ENCODE data around the gene GCN1. TPM values are rescaled to one million over a fixed set of nuclear protein-coding genes. Genes with fewer than 3 reads are reported as not detected.

The GCN1 gene
- polyA plus RNA-seq, 3 donors: 5.0 to 22.1 (median 8.3) TPM

- peak overlapping the region; percentile 69 to 85 for H3K27ac ChIP-seq (ENCODE audit: low read depth in 1 of 2, low read length in 2 of 2)
- H3K27me3 ChIP-seq (ENCODE audit: control insufficient read depth in 2 of 2, insufficient read depth in 2 of 2, low read length in 2 of 2): no peaks in the 10 kb centered on the region
- H3K27me3 Mint-ChIP-seq (ENCODE audit: low read depth in 3 of 3): no peaks in the 10 kb centered on the region
- H3K4me2 ChIP-seq (replicated peaks; ENCODE audit: extremely low read depth, low read length, poor library complexity, severe bottlenecking): peak overlapping the region; percentile 89
- H4K20me1 ChIP-seq (ENCODE audit: insufficient read depth, low read length): peaks cover 42% of the 10 kb centered on the region
- peak overlapping the region; percentile 65 to 91 (median 88) for H3K27ac Mint-ChIP-seq
- intact Hi-C loops (cut with micrococcal nuclease): loop anchor here in 1 of 2 donors (5.0 kb wide), 1 partner anchor 83 kb away; the partner anchor contains the start of gene RPLP0
- H3K4me3 Mint-ChIP-seq: peak overlapping the region; percentile 3 to 46
- peaks cover 0 to 5% (median 2%) of the 10 kb centered on the region in 7 donors for H3K9me3 Mint-ChIP-seq
- no peak overlapping the region for H3K9ac ChIP-seq (ENCODE audit: insufficient read depth, low read length, poor library complexity, severe bottlenecking)
- WGBS (ENCODE audit: insufficient coverage): 69% methylated on average over 4 of the region's 9 CpGs
- H3K79me2 ChIP-seq (ENCODE audit: insufficient read depth, low read length): peaks cover 32% of the 10 kb centered on the region
- peak; percentile 60 to 75 (median 70) for DNase-seq
- peaks cover 63% of the 10 kb centered on the region for H3K4me1 Mint-ChIP-seq
- H3K36me3 ChIP-seq (replicated peaks in 1 of 2; ENCODE audit: control insufficient read depth in 1 of 2, insufficient read depth in 2 of 2, low read length in 2 of 2): peaks cover 0 to 5% of the 10 kb centered on the region in 2 donors
- no peak for TF ChIP-seq CTCF (IDR thresholded peaks at IDR 0.05)
- no peak overlapping the region for H2AFZ ChIP-seq (ENCODE audit: insufficient read depth, low read depth, low read length, poor library complexity, severe bottlenecking)
- H3K36me3 Mint-ChIP-seq: peaks cover 9 to 13% of the 10 kb centered on the region in 2 donors
- peak overlapping the region in 1 of 3 experiments; percentile 7 for H3K4me3 ChIP-seq (replicated peaks in 1 of 3; ENCODE audit: low read depth in 2 of 3, low read length in 3 of 3)
- peaks cover 0 to 3% of the 10 kb centered on the region in 2 donors for H3K9me3 ChIP-seq (replicated peaks in 1 of 2; ENCODE audit: control insufficient read depth in 1 of 2, insufficient read depth in 1 of 2, low read length in 2 of 2)
- H3K4me1 ChIP-seq (ENCODE audit: control insufficient read depth in 1 of 2, insufficient read depth in 2 of 2, low read length in 2 of 2): peaks cover 47 to 64% of the 10 kb centered on the region in 2 donors
Measured at GRCh38 chr12:120119271-120119973, 75.1 kb downstream of the GCN1 start.

GRCh38 chr12:120118321-120119061 is 76.0 kb downstream of the GCN1 start:
- intact Hi-C loops (cut with micrococcal nuclease): loop anchor here in 1 of 2 donors (5.0 kb wide), 1 partner anchor 84 kb away; the partner anchor contains the start of gene RPLP0
- Histone ChIP-seq H3K9ac (ENCODE audit: insufficient read depth, low read length, poor library complexity, severe bottlenecking) (no peak overlapping the region), H3K4me1 (ENCODE audit: control insufficient read depth in 1 of 2, insufficient read depth in 2 of 2, low read length in 2 of 2) (peaks cover 43 to 59% of the 10 kb centered on the region in 2 donors), H3K27ac (ENCODE audit: low read depth in 1 of 2, low read length in 2 of 2) (peak overlapping the region; percentile 69 to 85), H3K4me2 (replicated peaks; ENCODE audit: extremely low read depth, low read length, poor library complexity, severe bottlenecking) (peak overlapping the region; percentile 89), H3K9me3 (replicated peaks in 1 of 2; ENCODE audit: control insufficient read depth in 1 of 2, insufficient read depth in 1 of 2, low read length in 2 of 2) (peaks cover 0 to 3% of the 10 kb centered on the region in 2 donors), H3K79me2 (ENCODE audit: insufficient read depth, low read length) (peaks cover 41% of the 10 kb centered on the region), H3K27me3 (ENCODE audit: control insufficient read depth in 2 of 2, insufficient read depth in 2 of 2, low read length in 2 of 2) (no peaks in the 10 kb centered on the region), H3K36me3 (replicated peaks in 1 of 2; ENCODE audit: control insufficient read depth in 1 of 2, insufficient read depth in 2 of 2, low read length in 2 of 2) (peaks cover 0 to 14% of the 10 kb centered on the region in 2 donors), H2AFZ (ENCODE audit: insufficient read depth, low read depth, low read length, poor library complexity, severe bottlenecking) (no peak overlapping the region), H4K20me1 (ENCODE audit: insufficient read depth, low read length) (peaks cover 51% of the 10 kb centered on the region), H3K4me3 (replicated peaks in 1 of 3; ENCODE audit: low read depth in 2 of 3, low read length in 3 of 3) (peak overlapping the region in 1 of 3 experiments; percentile 91)
- peak in 2 of 3 donors; percentile 47 to 59 for DNase-seq
- no peak for TF ChIP-seq CTCF (IDR thresholded peaks at IDR 0.05)
- Mint-ChIP-seq H3K36me3 (peaks cover 13 to 22% of the 10 kb centered on the region in 2 donors), H3K27ac (peak overlapping the region; percentile 65 to 91 (median 89)), H3K4me3 (peak overlapping the region in 1 of 2 donors; percentile 27), H3K4me1 (peaks cover 59% of the 10 kb centered on the region), H3K27me3 (ENCODE audit: low read depth in 3 of 3) (no peaks in the 10 kb centered on the region), H3K9me3 (peaks cover 0 to 5% (median 0%) of the 10 kb centered on the region in 7 donors)
- WGBS (ENCODE audit: insufficient coverage): 100% methylated on average over 3 of the region's 11 CpGs
